HG03060 (cell line): ENCODE data around the gene SELP.
"Not testable (repeated sequence)": the region's sequence is repeated elsewhere in the genome, so short reads cannot be mapped to it uniquely, and the experiment has no call there.

ENCODE experiments used
- ATAC-seq: cut with Tn5 transposase; IDR thresholded peaks from one replicate; pipeline ENCODE4 v1.9.1; 2021; ENCODE audit warnings: low read depth, moderate number of reproducible peaks; ENCODE audit not compliant: unreplicated experiment

SELP gene

GRCh38 chr1:169630006-169630405 is at the start of gene SELP:
Gene SELP (minus strand): TSS chr1:169630124. CDS start chr1:169630074, 50 bp downstream.
- ATAC-seq, result no peak

GRCh38 chr1:169679692-169680091 is 49.8 kb upstream of the SELP start:
- no peak for ATAC-seq

- no peak for ATAC-seq
Measured at GRCh38 chr1:169676001-169676400, 46.1 kb upstream of the SELP start.

- no peak for ATAC-seq
Measured at GRCh38 chr1:169670836-169671235, 40.9 kb upstream of the SELP start.

- not testable (repeated sequence) for ATAC-seq
Measured at GRCh38 chr1:169670244-169670643, 40.3 kb upstream of the SELP start.

- ATAC-seq, result not testable (repeated sequence)
Measured at GRCh38 chr1:169667699-169668596, 38.0 kb upstream of the SELP start.

- not testable (repeated sequence) for ATAC-seq
Measured at GRCh38 chr1:169667227-169667639, 37.3 kb upstream of the SELP start.

- ATAC-seq, result not testable (repeated sequence)
Measured at GRCh38 chr1:169662680-169663079, 32.8 kb upstream of the SELP start.

GRCh38 chr1:169661066-169661465 is 31.1 kb upstream of the SELP start:
- not testable (repeated sequence) for ATAC-seq

GRCh38 chr1:169658777-169659176 is 28.9 kb upstream of the SELP start:
- not testable (repeated sequence) for ATAC-seq

GRCh38 chr1:169653873-169654272 is 23.9 kb upstream of the SELP start:
- ATAC-seq, result no peak

- no peak for ATAC-seq
Measured at GRCh38 chr1:169651035-169651434, 21.1 kb upstream of the SELP start.

- no peak for ATAC-seq
Measured at GRCh38 chr1:169650551-169650950, 20.6 kb upstream of the SELP start.

- ATAC-seq, result no peak
Measured at GRCh38 chr1:169648709-169649108, 18.8 kb upstream of the SELP start.

GRCh38 chr1:169648187-169648586 is 18.3 kb upstream of the SELP start:
- no peak for ATAC-seq

GRCh38 chr1:169647512-169647911 is 17.6 kb upstream of the SELP start:
- ATAC-seq, result no peak

GRCh38 chr1:169644297-169644696 is 14.4 kb upstream of the SELP start:
- ATAC-seq, result no peak

GRCh38 chr1:169634877-169635276 is 5.0 kb upstream of the SELP start:
- no peak for ATAC-seq

GRCh38 chr1:169634145-169634544 is 4.2 kb upstream of the SELP start:
- ATAC-seq, result no peak

GRCh38 chr1:169631249-169631648 is 1.3 kb upstream of the SELP start:
- no peak for ATAC-seq

- no peak for ATAC-seq
Measured at GRCh38 chr1:169624912-169625311, 5.0 kb downstream of the SELP start.

- ATAC-seq, result no peak
Measured at GRCh38 chr1:169624122-169624521, 5.8 kb downstream of the SELP start.
